Right cardiac atrium (tissue), 5 donors: ENCODE results near the gene TRAP1. TPM values are rescaled to one million over a fixed set of nuclear protein-coding genes. Genes with fewer than 3 reads are reported as not detected.

ENCODE experiments used
- ATAC-seq, 2 donors: fragments of 200-7000 bp; cut with Tn5 transposase; one replicate each; pipeline versions ENCODE4 v1.8.0 to v1.9.1; 2020; ENCODE audit warnings: moderate library complexity in 2 of 2, mild to moderate bottlenecking in 1 of 2
- DNase-seq, 3 donors: peaks; one replicate each; pipeline ENCODE4 v3.0.0-alpha.2; 2020
- H3K27ac ChIP-seq: one replicate; pipeline ENCODE4 v1.5.1; 2013; ENCODE audit warnings: mild to moderate bottlenecking, low read length, control low read depth, moderate library complexity
- H3K27me3 ChIP-seq: one replicate; pipeline ENCODE4 v1.6.1; 2013; ENCODE audit not compliant: control insufficient read depth, insufficient read depth
- H3K4me1 ChIP-seq: one replicate; pipeline ENCODE4 v1.6.1; 2013; ENCODE audit warnings: low read length; ENCODE audit not compliant: control insufficient read depth, insufficient read depth
- H3K4me3 ChIP-seq: one replicate; pipeline ENCODE4 v1.5.1; 2013; ENCODE audit warnings: low read length, control low read depth
- H3K9me3 ChIP-seq: one replicate; pipeline ENCODE4 v1.6.1; 2013; ENCODE audit warnings: low read length; ENCODE audit not compliant: control insufficient read depth
- WGBS: extraction: QIAGEN DNeasy Blood & Tissue Kit; methylation state at CpG from one replicate; pipeline ENCODE4 v1.1.7; 2013; 5-methylcytosine and 5-hydroxymethylcytosine counted together
- intact Hi-C, 4 donors: fragments of 100-400 bp; cut with DNase I; formaldehyde crosslinking; loops; one replicate each; pipeline versions ENCODE4 v1.11.0 to v1.14.0; 2022 to 2023
- long read RNA-seq, 4 donors: library from polyadenylated mRNA; unstranded; transcript quantifications; one replicate each; pipeline ENCODE4 v2.0.0, GENCODE V29; 2020 to 2021
- polyA plus RNA-seq: library from polyadenylated mRNA; stranded (reverse); fragments of 200-250 nt; gene quantifications from one replicate; pipeline ENCODE4 v1.2.3, GENCODE V29; 2013
- total RNA-seq, 4 donors: library from RNA; stranded (reverse); fragmentation: NEBNext Ultra II Directional; extraction: Animal tissue kit (Norgen Biotek cat#: 25700); gene quantifications; one replicate each; pipeline ENCODE4 v1.2.1, GENCODE V29; 2021
- donor health status: healthy with polysubstance abuse.
- donor health status: DM: no; HTN: yes; CAD: no.
- donor health status: DM: no; HTN: no; CAD: no.
- donor health status: DM: no; HTN: yes; CAD: no; lungs with severe emphysema.
- donor health status: DM: yes; HTN: yes; CAD: no.

The TRAP1 gene
- total RNA-seq (100 to 1,000 TPM in 1 of 4 donors, 10 to 100 TPM in 3; 88.6 to 108 (median 96.7) TPM), polyA plus RNA-seq (71.0 TPM)
- long read RNA-seq, donor 1, transcript TRAP1-201 (18 exons, 2,296 nt), result major isoform, 466 of 520 reads
- long read RNA-seq, donor 1, partial matches to known transcripts, result 39 of 520 reads
- long read RNA-seq, donor 1, other reads (novel, unspliced or antisense), result 10 of 520 reads
- long read RNA-seq, donor 2, transcript TRAP1-201 (18 exons, 2,296 nt), result major isoform, 170 of 199 reads
- long read RNA-seq, donor 2, partial matches to known transcripts, result 20 of 199 reads
- long read RNA-seq, donor 2, other reads (novel, unspliced or antisense), result 5 of 199 reads
- long read RNA-seq, donor 3, transcript TRAP1-212 (13 exons, 2,309 nt), result minor isoform, 9 of 1,486 reads
- long read RNA-seq, donor 3, transcript TRAP1-201 (18 exons, 2,296 nt), result major isoform, 1,366 of 1,486 reads
- long read RNA-seq, donor 3, partial matches to known transcripts, result 71 of 1,486 reads
- long read RNA-seq, donor 3, other reads (novel, unspliced or antisense), result 40 of 1,486 reads
- long read RNA-seq, donor 4, transcript TRAP1-201 (18 exons, 2,296 nt), result major isoform, 163 of 178 reads
- long read RNA-seq, donor 4, partial matches to known transcripts, result 7 of 178 reads
- long read RNA-seq, donor 4, other reads (novel, unspliced or antisense), result 6 of 178 reads

DNA sequence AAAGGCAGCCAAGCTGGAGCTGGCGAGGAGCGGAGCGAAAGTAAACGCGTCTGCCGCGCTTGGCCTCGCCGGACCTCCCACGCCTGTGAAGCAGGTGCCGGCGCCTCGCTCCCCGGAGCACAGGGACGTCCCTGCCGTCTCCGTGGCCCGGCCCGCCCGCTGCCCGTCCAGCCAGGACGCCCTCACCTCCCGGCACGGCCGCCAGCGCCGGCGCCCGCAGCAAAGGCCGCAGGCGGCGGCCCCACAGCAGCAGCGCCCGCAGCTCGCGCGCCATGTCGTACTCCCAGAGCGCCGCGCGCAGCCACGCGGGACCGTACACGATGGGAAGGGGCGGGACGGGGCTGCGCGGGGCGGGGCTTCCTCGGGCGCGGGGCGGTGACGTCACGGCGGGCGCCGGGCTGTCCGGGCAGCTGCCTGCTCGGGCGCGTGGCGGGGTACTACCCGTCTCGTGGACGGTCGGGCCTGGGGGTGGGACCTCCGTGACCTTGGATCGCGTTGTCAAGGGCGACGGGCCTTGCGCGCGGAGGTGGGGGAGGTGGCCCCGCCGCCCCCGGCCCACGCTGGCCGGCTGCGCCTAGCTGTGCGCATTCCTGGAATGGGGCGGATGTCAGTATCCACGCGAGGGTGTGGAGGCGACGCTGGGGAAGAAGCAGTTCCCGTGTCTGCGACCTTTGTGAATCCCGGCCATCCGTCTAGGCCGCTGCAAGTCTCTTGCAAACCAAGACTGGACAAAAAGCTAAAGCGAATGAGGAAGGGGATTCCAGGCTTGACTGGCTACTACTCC lies at the start of gene TRAP1:
TSS of gene TRAP1 (minus strand) at position 290 of the 784 bp plus-strand sequence. CDS start at position 274, 16 bp downstream.
- Histone ChIP-seq H3K9me3 (no peaks in the 10 kb centered on the region), H3K4me1 (no peaks in the 10 kb centered on the region), H3K27me3 (no peaks in the 10 kb centered on the region), H3K4me3 (peak within 1 kb of the TSS; percentile 67), H3K27ac (peak within 1 kb of the TSS; percentile 65)
- intact Hi-C loops, result loop anchor here in 1 of 4 donors (10.0 kb wide), 1 partner anchor 157 kb away; no protein-coding TSS in a partner anchor
- under 1% methylated on average over 95 of the region's 95 CpGs for WGBS
- peak; percentile 97 for ATAC-seq
- peak; percentile 91 to 97 (median 97) for DNase-seq

GRCh38 chr16:3766177-3766576 lies 48.9 kb upstream of the TRAP1 start:
- no peak overlapping the region for H3K27ac ChIP-seq
- H3K4me3 ChIP-seq, result no peak overlapping the region
- no peaks in the 10 kb centered on the region for H3K9me3 ChIP-seq
- 95% methylated on average over 3 of the region's 3 CpGs for WGBS
- ATAC-seq, result no peak
- no peak for DNase-seq
- no peaks in the 10 kb centered on the region for H3K4me1 ChIP-seq
- intact Hi-C loops, result loop anchor here in 1 of 4 donors (10.0 kb wide), 1 partner anchor 109 kb away; no protein-coding TSS in a partner anchor
- no peaks in the 10 kb centered on the region for H3K27me3 ChIP-seq

- Histone ChIP-seq H3K9me3 (no peaks in the 10 kb centered on the region), H3K27me3 (no peaks in the 10 kb centered on the region), H3K4me1 (no peaks in the 10 kb centered on the region), H3K4me3 (no peak overlapping the region), H3K27ac (no peak overlapping the region)
- 98% methylated on average over 3 of the region's 3 CpGs for WGBS
- intact Hi-C loops, result loop anchor here in 1 of 4 donors (10.0 kb wide), 1 partner anchor 110 kb away; no protein-coding TSS in a partner anchor
- ATAC-seq (no peak), DNase-seq (no peak)
These were observed 47.1 kb upstream of the TRAP1 start for GRCh38 chr16:3764409-3764808.

- Histone ChIP-seq H3K4me1 (no peaks in the 10 kb centered on the region), H3K9me3 (no peaks in the 10 kb centered on the region), H3K27ac (no peak overlapping the region), H3K4me3 (no peak overlapping the region), H3K27me3 (no peaks in the 10 kb centered on the region)
- 87% methylated on average over 25 of the region's 25 CpGs for WGBS
- DNase-seq (no peak), ATAC-seq (no peak)
- intact Hi-C loops, result loop anchor here in 1 of 4 donors (10.0 kb wide), 1 partner anchor 113 kb away; no protein-coding TSS in a partner anchor
These were observed 44.9 kb upstream of the TRAP1 start for GRCh38 chr16:3762107-3762750.

- 80% methylated on average over 14 of the region's 14 CpGs for WGBS
- Histone ChIP-seq H3K27me3 (no peaks in the 10 kb centered on the region), H3K9me3 (no peaks in the 10 kb centered on the region), H3K27ac (no peak overlapping the region), H3K4me3 (no peak overlapping the region), H3K4me1 (no peaks in the 10 kb centered on the region)
- intact Hi-C loops, result loop anchor here in 1 of 4 donors (10.0 kb wide), 1 partner anchor 113 kb away; no protein-coding TSS in a partner anchor
- no peak for DNase-seq
- ATAC-seq, result peak in 1 of 2 donors; percentile 25
These were observed 44.2 kb upstream of the TRAP1 start for GRCh38 chr16:3761375-3762106.

DNA sequence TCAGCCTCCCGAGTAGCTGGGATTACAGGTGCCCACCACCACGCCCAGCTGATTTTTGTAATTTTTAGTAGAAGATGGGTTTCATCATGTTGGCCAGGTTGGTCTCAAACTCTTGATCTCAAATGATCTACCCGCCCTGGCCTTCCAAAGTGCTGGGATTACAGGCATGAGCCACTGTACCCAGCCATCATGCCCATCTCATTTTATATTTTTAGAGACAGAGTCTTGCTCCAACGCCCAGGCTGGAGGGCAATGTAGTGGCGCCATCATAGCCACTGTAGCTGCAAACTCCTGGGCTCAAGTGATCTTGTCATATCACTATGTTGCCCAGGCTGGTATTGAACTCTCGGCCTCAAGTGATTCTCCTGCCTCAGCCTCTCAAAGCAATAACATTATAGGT lies 43.2 kb upstream of the TRAP1 start:
- H3K27me3 ChIP-seq, result no peaks in the 10 kb centered on the region
- intact Hi-C loops, result loop anchor here in 1 of 4 donors (10.0 kb wide), 1 partner anchor 114 kb away; no protein-coding TSS in a partner anchor
- DNase-seq (no peak), ATAC-seq (no peak)
- H3K9me3 ChIP-seq, result no peaks in the 10 kb centered on the region
- H3K4me1 ChIP-seq, result no peaks in the 10 kb centered on the region
- no peak overlapping the region for H3K4me3 ChIP-seq
- 97% methylated on average over 6 of the region's 6 CpGs for WGBS
- H3K27ac ChIP-seq, result no peak overlapping the region

DNA sequence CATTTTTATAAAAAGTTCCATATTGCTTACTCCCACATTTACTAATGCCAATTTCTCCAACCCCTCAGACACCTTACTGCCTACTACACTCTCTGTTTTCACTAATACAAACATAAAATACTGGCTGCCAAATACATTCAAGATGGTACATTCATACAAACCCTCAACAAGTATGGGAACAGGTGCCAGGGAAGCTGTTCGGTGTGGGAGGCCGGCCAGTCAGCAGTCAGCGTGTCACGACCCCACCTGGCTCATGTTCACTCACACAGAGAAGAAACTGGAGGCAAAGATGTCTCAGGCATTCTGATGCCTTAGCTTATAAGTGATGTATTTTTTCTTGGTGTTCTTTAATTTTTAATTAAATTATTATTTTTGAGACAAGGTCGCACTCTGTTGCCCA lies 42.4 kb upstream of the TRAP1 start:
- ATAC-seq, result no peak
- 70% methylated on average over 5 of the region's 5 CpGs for WGBS
- H3K27me3 ChIP-seq, result no peaks in the 10 kb centered on the region

GRCh38 chr16:3756113-3756512 lies 38.8 kb upstream of the TRAP1 start:
- intact Hi-C loops, result loop anchor here in 1 of 4 donors (10.0 kb wide), 1 partner anchor 71 kb away; no protein-coding TSS in a partner anchor

More for the DNA sequence above, 42.4 kb upstream of the TRAP1 start:
- intact Hi-C loops, result loop anchor here in 1 of 4 donors (10.0 kb wide), 2 partner anchors 75 to 115 kb away; no protein-coding TSS in a partner anchor
- H3K4me1 ChIP-seq, result no peaks in the 10 kb centered on the region
- no peak overlapping the region for H3K4me3 ChIP-seq
- H3K27ac ChIP-seq, result no peak overlapping the region
- no peak for DNase-seq
- H3K9me3 ChIP-seq, result no peaks in the 10 kb centered on the region

DNA sequence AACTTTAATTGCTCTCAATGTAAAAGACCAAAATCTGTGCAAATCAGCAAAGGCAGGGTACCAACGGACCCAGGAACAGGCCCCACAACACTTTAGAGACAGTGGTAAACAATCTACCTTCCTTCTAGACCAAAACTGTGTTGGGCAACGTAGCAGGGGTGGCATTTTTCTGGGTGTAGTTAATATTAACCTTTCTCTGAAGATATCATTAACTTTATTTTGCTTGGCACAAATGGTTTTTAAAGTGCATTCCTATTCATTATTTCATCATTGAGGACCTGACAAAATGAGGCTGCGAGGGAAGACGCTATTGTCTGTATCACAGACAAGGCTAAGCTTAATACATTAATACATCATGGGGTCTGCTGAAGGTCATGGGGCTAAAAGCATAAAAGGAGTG lies 37.9 kb upstream of the TRAP1 start:
- Histone ChIP-seq H3K4me1 (no peaks in the 10 kb centered on the region), H3K27me3 (no peaks in the 10 kb centered on the region), H3K4me3 (no peak overlapping the region), H3K9me3 (no peaks in the 10 kb centered on the region), H3K27ac (no peak overlapping the region)
- intact Hi-C loops, result loop anchor here in 1 of 4 donors (10.0 kb wide), 1 partner anchor 70 kb away; no protein-coding TSS in a partner anchor
- ATAC-seq (no peak), DNase-seq (no peak)
- 89% methylated on average over 4 of the region's 4 CpGs for WGBS

More at GRCh38 chr16:3756113-3756512, 38.8 kb upstream of the TRAP1 start:
- Histone ChIP-seq H3K9me3 (no peaks in the 10 kb centered on the region), H3K27me3 (no peaks in the 10 kb centered on the region), H3K27ac (no peak overlapping the region), H3K4me1 (no peaks in the 10 kb centered on the region), H3K4me3 (no peak overlapping the region)
- no peak for DNase-seq
- ATAC-seq, result no peak
- WGBS, result 87% methylated on average over 9 of the region's 9 CpGs
